ENCODE results near the gene CCDC88C.

CCDC88C gene

DNA sequence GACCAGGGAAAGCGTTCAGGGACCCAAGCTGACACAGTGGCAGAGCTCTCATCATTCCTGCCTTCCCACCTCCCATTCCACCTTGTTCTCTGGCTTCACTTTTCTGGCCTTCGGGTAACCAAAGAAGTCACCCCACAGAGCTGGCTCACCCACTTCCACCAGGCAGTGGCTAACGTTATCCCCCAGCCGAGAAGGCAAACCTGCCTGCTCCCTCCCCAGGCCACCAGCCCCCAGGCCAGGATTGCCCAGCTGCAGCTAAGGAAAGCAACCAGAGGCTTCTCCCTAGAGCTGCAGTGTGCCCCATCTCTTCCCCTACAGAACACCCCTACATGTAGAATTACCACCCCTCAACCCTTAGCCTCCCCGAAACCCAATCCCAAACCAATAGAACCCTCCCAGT is 22.2 kb downstream of the CCDC88C start:
- TF ChIP-seq, protein P1, sequence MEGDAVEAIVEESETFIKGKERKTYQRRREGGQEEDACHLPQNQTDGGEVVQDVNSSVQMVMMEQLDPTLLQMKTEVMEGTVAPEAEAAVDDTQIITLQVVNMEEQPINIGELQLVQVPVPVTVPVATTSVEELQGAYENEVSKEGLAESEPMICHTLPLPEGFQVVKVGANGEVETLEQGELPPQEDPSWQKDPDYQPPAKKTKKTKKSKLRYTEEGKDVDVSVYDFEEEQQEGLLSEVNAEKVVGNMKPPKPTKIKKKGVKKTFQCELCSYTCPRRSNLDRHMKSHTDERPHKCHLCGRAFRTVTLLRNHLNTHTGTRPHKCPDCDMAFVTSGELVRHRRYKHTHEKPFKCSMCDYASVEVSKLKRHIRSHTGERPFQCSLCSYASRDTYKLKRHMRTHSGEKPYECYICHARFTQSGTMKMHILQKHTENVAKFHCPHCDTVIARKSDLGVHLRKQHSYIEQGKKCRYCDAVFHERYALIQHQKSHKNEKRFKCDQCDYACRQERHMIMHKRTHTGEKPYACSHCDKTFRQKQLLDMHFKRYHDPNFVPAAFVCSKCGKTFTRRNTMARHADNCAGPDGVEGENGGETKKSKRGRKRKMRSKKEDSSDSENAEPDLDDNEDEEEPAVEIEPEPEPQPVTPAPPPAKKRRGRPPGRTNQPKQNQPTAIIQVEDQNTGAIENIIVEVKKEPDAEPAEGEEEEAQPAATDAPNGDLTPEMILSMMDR (IDR thresholded peaks at IDR 0.05; ENCODE audit: control insufficient read depth, insufficient read depth, low read depth, low read length, missing control alignments): no peak
- DNase-seq (ENCODE audit: low read depth): no peak
- H3K4me3 ChIP-seq (ENCODE audit: control insufficient read depth, low read depth, low read length): no peak overlapping the region

DNA sequence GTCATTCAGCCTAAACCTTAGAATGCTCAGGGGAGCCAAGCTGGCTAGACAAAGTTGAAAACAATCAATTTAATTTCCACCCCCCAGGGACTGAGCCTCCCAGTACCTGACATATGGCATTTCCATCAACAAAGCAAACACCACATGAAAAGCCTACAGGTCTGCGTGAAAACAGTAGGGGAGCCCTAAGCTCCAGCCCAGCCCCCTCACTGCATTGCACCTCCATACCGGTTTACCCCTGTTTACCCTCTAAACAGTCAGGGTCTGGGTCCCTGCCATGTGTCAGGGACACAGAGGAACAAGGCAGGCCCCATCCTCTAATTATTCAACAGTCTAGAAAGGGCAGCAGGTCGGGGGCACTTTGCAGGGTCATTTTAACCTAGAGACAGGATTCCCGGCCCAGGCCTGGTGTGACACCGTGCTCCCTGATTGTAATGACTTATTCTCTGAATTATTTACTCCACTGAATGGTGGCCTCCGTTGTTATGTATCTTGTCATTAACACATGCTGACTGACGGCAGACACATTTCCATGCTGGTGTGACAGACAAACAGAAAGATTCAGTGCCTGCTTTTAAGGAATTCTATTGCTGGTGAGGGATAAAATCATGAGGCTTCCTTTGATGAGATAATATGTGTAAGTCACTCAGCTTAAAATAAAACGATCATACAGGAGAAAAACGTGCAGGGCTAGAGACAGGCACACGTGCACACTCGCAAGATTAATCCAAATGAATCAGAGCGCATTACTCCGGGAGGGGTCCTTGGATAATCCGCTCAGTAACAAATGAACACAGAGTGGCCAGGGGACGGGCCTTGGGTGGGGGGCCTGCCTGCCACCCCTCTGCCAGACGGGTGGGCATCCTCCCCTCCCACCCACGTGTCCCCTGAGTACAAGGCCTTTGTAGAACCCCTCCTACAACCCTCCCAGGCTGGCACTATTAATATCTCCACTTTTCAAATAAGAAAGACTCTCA is 23.2 kb downstream of the CCDC88C start:
- no peak for DNase-seq (ENCODE audit: low read depth)
- no peak overlapping the region for H3K4me3 ChIP-seq (ENCODE audit: control insufficient read depth, low read depth, low read length)
- TF ChIP-seq, protein P1 (IDR thresholded peaks at IDR 0.05; ENCODE audit: control insufficient read depth, insufficient read depth, low read depth, low read length, missing control alignments): no peak

DNA sequence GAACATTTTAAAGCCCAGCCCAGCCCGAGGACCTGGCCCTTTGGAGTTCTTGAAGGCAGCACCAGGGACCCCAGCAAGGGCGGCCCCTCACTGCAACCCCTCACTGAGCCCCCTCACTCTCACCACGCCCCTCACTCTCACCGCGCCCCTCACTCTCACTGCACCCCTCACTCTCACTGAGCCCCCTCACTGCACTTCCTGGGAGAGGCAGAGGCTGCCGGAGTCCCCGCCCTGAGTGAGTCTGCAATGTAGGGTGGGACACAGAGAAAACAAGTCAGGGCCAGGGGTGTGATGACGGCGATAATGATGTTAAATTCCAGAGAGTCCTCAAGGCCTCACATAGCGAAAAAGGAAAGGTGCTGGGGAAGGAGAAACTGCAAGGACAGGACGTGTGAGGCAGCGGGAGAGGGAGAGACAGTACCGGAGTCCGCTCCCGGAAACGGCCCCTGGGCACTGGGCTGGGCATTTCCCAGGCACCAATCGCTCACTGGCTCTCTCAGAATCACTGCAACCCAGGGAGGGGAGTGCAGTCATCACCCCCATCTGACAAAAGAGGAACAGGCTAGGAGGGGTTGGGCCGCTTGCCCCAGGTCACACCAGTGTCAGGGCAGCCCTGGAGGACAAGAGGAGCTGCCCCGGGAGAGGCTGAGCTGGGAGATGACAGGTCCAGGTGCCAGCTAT is 24.9 kb downstream of the CCDC88C start:
- no peak overlapping the region for H3K4me3 ChIP-seq (ENCODE audit: control insufficient read depth, low read depth, low read length)
- no peak for DNase-seq (ENCODE audit: low read depth)
- TF ChIP-seq, protein P1 (IDR thresholded peaks at IDR 0.05; ENCODE audit: control insufficient read depth, insufficient read depth, low read depth, low read length, missing control alignments): no peak

DNA sequence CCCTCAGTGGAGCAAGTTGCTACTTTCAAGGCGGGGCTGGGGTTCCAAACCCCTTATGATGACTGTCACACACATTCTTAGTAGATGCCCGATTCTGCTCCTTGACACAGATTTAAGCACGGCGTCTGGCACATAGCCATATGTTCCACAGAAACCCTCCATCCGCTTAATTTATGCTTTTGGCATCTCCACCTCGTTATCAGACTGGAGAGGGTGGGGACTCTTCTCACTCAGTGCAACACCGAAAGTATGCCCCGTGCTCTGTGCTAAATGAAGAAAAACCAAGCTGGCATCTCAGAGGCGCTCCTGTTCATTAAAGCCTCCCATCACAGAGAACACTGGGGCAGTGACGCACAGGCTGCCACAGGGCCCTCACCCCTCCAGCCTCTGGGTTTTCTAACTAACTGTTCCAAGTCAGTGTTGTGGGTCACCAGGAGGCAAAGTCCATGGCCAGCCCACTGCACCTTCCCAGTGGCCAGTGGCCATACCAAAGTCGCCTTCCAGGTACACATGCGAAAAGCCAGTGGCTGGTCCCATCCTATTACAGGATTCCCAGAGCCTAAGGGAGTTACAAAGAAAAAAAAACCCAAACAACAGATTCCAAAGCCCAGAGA is 27.3 kb downstream of the CCDC88C start:
- TF ChIP-seq, protein P1 (IDR thresholded peaks at IDR 0.05; ENCODE audit: control insufficient read depth, insufficient read depth, low read depth, low read length, missing control alignments): no peak
- no peak for DNase-seq (ENCODE audit: low read depth)
- no peak overlapping the region for H3K4me3 ChIP-seq (ENCODE audit: control insufficient read depth, low read depth, low read length)

DNA sequence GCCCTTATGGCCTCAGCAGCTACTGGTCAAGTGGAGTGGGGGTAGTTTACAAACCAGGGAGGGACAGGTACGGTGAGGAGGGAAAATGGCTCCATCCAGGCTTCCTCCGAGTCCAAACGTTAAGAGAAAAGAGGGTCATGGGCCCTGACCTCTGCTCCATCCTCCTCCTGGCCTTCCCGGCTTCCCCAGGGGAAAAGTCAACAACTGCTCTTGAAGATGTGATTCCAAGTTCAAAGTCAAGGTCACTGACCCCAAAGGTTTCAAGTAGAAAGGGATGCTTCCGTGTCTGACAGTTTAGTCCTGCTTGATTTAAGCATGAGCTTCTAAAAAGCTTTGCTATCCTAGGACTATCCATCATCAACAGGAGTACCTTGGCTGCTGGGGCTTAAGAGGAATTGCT is 28.5 kb downstream of the CCDC88C start:
- no peak overlapping the region for H3K4me3 ChIP-seq (ENCODE audit: control insufficient read depth, low read depth, low read length)
- TF ChIP-seq, protein P1 (IDR thresholded peaks at IDR 0.05; ENCODE audit: control insufficient read depth, insufficient read depth, low read depth, low read length, missing control alignments): no peak
- no peak for DNase-seq (ENCODE audit: low read depth)

DNA sequence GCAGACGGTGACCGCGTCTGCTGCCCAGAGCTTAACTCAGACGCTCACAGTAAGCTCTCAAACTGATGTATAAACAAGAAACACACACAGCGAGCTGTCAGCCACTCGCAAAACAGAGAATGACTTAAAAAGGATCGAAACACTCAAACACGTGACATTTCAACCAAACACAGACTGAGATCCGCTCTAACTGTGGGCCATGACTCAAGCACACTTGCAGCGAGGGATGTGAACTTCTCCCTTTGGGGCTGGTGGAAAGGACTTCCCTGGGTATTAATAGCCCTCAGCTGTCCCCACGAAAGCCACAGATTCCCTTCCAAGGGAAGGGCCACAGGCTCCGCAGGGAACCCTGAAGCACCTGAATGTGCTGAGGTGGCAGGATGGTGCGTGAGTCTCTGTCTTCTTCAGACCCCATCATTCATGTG is 29.1 kb downstream of the CCDC88C start:
- no peak overlapping the region for H3K4me3 ChIP-seq (ENCODE audit: control insufficient read depth, low read depth, low read length)
- DNase-seq (ENCODE audit: low read depth): no peak
- TF ChIP-seq, protein P1 (IDR thresholded peaks at IDR 0.05; ENCODE audit: control insufficient read depth, insufficient read depth, low read depth, low read length, missing control alignments): no peak

Measured in AG09309 (cell line).